Right ventricle myocardium inferior (tissue), 1 donor: ENCODE results near the gene SLC44A3. TPM values are rescaled to one million over a fixed set of nuclear protein-coding genes. Genes with fewer than 3 reads are reported as not detected.
A peak's percentile ranks its signal among the peaks of the same experiment; 100 is the strongest.
"Not testable (repeated sequence)": the region's sequence is repeated elsewhere in the genome, so short reads cannot be mapped to it uniquely, and the experiment has no call there.

Experiments used
- ATAC-seq: fragments of 200-7000 bp; cut with Tn5 transposase; one replicate; pipeline ENCODE4 v1.9.1; 2020; ENCODE audit warnings: mild to moderate bottlenecking, moderate library complexity
- DNase-seq: peaks from one replicate; pipeline ENCODE4 v3.0.0; 2021; ENCODE audit errors: missing footprints
- intact Hi-C: fragments of 100-400 bp; cut with DNase I; formaldehyde crosslinking; loops from one replicate; pipeline ENCODE4 v1.11.0; 2022
- total RNA-seq: library from RNA; stranded (reverse); fragmentation: NEBNext Ultra II Directional; extraction: Animal tissue kit (Norgen Biotek cat#: 25700); gene quantifications from one replicate; pipeline ENCODE4 v1.2.1, GENCODE V29; 2021
- donor health status: DM: no; HTN: yes; CAD: no; lungs with severe emphysema.

Gene SLC44A3
- total RNA-seq, 1 donor from 2014 or later, result 6.5 TPM

DNA sequence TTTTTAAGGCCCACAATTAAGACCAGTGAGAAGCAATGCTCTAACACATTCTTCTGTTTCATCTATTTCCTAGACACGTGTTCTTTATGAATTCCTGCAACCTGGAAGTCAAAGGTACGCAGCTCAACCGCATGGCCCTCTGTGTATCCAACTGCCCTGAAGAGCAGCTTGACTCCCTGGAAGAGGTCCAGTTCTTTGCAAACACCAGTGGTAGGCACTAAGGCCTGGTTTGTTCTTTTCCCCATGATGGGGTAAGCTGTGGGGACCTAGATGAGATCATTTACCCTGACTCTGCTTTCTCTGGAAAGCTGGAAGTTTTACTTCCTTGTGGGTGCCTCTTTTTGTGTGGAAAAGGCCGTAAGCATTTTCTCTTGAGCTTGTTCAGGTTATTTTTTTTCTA, 7.3 kb downstream of the SLC44A3 start:
- ATAC-seq, result no peak
- DNase-seq, result no peak
- intact Hi-C loops, result no loop called here

- intact Hi-C loops, result no loop called here
- ATAC-seq (no peak), DNase-seq (no peak)
Measured at GRCh38 chr1:94828251-94828650, 8.1 kb downstream of the SLC44A3 start.

- intact Hi-C loops, result no loop called here
- DNase-seq, result no peak
- no peak for ATAC-seq
Measured at GRCh38 chr1:94831641-94832040, 11.5 kb downstream of the SLC44A3 start.

GRCh38 chr1:94832446-94832845, 12.3 kb downstream of the SLC44A3 start:
- intact Hi-C loops, result no loop called here
- DNase-seq (no peak), ATAC-seq (no peak)

DNA sequence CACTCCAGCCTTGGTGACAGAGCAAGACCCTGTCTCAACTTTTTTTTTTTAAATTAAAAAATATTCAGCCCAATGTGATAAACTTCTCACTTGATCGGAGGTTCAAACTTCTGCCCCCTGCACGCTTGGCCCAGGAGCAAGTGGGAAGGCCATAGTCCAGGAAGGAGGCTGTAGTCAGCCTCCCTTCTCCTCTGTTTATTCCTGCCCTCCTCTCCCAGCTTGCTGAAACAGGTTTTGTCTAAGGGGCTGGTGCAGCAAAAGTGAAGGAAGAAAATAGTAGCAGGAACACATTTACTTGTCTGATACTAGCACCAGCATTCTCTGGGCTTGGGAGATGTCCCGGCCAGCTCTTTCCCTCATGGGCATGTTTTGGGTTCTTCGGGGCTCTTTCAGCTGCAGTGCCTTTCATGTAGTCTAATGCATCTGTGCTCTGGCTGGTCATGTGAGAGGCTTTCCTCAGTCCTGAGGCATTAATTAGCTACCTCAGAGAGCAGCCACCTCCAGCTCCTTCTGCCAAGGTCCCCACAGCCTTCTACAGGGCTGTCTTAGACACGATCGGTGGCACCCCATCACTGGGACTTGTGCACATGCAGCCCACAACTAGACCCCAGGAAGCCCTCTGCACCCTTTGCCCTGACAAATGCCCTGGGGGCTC, 12.9 kb downstream of the SLC44A3 start:
- intact Hi-C loops, result no loop called here
- no peak for ATAC-seq
- DNase-seq, result no peak

DNA sequence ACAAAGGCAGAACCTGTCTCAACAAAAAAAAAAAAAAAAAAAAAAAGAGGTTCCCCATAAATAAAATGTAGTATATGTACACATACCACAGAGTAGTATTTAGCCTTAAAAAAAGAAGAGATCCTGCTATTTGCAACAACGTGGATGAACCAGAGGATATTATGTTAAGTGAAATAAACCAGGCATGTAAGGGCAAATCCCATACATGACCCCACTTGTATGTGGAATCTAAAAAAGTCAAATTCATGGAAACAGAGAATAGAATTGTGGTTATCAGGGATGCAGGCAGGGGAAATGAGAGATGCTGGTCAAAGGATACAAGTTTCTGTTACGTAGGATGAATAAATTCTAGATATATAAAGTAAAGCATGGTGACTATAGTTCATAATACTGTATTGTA, 16.7 kb downstream of the SLC44A3 start:
- no peak for ATAC-seq
- intact Hi-C loops, result no loop called here
- no peak for DNase-seq

DNA sequence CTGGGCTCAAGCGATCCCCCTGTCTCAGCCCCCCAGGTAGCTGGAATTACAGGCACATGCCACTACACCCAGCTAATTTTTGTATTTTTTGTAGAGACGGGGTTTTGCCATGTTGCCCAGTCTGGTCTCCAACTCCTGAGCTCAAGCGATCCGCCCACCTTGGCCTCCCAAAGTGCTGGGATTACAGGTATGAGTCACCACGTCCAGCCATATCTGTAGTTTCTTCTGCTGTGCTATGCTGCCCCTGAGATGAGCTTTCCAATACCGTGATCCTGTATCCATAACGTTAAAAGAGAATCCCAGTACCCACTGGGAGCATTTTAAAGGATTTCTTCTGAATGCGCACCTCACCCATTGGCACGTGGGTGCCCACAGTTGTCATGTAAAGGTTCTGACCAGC, 20.2 kb downstream of the SLC44A3 start:
- DNase-seq, ATAC-seq, intact Hi-C loops: not testable (repeated sequence)

DNA sequence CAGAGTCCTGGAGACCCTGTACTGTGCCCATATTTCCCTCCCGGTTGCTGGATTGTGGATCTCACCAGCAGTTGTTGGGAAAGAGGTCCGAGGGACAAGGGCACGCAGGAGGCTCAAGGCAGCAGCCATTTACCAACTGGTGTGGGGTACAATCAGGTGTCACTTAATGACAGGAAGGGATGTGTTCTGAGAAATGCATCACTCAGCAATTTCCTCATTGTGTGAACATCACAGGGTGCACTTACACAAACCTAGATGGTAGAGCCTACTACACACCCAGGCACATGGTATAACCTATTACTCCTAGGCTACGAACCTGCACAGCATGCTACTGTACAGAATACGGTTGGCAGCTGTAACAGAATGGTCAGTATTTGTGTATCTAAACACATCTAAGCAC, 20.7 kb downstream of the SLC44A3 start:
- DNase-seq (no peak), ATAC-seq (no peak)
- intact Hi-C loops, result no loop called here

GRCh38 chr1:94843430-94843829, 23.3 kb downstream of the SLC44A3 start:
- ATAC-seq (peak; percentile 61), DNase-seq (no peak)
- intact Hi-C loops, result no loop called here

GRCh38 chr1:94843846-94844245, 23.7 kb downstream of the SLC44A3 start:
- DNase-seq (no peak), ATAC-seq (no peak)
- intact Hi-C loops, result no loop called here

DNA sequence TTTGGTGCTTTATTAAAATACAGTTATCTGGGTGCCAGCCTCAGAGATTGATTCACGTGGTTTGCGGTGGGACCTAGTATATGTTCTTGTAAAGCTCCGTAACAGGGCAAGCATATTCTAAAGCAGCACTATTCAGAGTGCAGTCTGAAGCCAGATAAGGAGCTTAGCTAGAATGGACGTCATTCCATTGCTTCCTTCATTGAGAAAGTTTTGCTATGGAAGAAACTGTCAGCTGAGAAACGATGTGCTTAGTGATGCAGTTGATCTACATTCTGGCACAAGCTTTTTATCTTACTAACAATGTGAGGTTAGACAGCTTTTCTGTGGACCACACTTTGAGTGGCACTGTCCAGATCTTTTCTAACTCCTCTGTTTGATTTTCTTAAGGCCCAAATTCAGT, 26.2 kb downstream of the SLC44A3 start:
- intact Hi-C loops, result no loop called here
- ATAC-seq, result no peak
- DNase-seq, result no peak

GRCh38 chr1:94851571-94851970, 31.4 kb downstream of the SLC44A3 start:
- DNase-seq (no peak), ATAC-seq (no peak)
- intact Hi-C loops, result no loop called here

DNA sequence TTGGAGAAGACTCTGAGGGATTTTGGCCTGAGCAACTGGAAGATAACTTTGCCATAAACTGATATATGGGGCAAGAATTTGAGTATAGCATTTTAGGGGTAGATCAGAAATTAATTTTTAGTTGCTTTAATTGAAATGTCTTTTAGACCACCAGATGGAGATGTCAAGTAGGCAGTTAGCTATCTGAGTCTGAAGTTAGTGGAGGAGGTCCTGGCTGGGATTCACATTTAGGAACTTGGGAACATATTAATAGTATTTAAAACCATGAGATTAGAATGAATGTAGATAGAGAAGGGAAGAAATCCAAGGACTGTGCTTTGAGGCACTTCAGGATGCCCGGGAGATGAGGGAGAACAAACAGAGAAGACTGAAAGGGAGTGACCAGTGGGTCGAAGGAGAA, 32.6 kb downstream of the SLC44A3 start:
- intact Hi-C loops, result loop anchor here (2.0 kb wide), 1 partner anchor 382 kb away; the partner anchor contains the start of gene RWDD3
- ATAC-seq (no peak), DNase-seq (no peak)

DNA sequence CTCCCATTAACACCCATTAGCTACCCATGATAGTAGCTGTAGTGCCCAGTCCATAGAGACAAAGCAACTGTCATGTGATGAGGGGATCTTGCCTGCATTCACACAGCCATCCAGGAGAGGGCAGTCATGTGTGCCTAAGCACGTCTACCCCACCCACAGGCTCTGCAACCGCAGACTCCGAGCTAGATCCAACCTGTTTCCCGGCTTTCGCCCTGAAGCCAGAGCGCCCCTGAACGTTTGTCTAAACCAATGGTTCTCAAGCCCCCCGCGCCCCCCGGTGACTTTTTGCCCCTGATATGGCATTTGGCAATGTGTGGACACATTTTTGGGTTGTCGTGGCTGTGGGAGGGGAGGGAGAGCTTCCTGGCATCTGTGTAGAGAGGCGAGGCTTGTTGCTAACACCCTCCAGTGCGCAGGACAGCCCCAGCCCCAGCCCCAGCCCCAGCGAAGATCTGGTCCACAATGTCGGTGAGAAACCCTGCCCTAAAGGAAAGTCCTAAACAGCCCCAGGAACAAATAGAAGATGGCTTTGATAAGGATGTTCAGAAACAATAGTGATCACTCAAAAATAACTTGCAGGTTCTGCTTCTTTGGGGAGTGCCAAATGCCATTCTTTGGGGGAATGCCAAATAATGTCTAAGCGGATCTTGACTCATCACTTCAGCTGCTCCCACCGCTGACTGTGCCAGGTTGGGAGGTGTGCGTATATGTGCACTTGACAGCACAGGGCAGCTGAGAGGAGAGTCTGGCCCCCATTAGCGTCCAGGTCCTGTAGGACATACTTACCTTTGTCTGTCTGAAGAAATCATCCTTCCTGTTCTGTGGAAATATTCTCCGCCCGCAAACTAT, 34.5 kb downstream of the SLC44A3 start:
- intact Hi-C loops, result loop anchor here (1.0 to 2.0 kb wide), 2 partner anchors 72 to 189 kb away; partner anchors contain the start of gene CNN3
- DNase-seq (peak; percentile 83), ATAC-seq (peak; percentile 95)

DNA sequence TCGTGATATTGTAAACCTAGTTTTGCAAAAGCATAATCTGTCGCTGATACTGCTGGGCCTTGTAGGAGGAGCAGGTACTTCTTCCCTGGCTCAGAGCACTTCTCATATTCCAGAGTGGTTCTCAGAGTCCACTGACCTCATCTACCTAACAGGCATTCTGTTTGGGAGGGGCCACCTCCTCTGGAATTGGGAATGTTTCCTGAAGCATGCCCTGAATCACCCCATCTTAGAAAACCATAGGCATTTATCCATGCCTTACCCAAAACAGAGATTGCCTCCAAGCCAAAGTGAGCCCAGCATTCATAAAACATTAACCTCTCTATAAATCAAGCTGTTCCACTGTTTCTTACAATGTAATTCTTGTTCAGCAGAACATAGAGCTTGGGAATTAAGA, 35.1 kb downstream of the SLC44A3 start:
- intact Hi-C loops, result loop anchor here (2.0 kb wide), 1 partner anchor 71 kb away; the partner anchor contains the start of gene CNN3
- DNase-seq (no peak), ATAC-seq (no peak)

GRCh38 chr1:94856004-94856403, 35.8 kb downstream of the SLC44A3 start:
- no peak for ATAC-seq
- no peak for DNase-seq
- intact Hi-C loops, result no loop called here

DNA sequence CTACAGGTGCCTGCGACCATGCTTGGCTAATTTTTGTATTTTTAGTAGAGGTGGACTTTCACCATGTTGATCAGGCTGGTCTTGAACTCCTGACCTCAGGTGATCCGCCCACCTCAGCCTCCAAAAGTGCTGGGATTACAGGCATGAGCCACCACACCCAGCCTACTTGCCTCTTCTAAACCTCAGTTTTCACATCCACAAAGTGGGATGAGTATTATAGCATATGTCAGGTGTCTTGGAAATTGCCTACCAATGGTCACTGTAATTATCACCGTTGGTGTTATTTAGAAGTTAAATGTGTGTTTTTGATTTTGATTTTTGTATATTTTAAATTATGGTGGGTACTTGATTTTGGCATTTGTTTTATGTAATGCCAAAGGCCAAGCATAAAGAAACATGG, 36.7 kb downstream of the SLC44A3 start:
- intact Hi-C loops, result no loop called here
- ATAC-seq (no peak), DNase-seq (no peak)

DNA sequence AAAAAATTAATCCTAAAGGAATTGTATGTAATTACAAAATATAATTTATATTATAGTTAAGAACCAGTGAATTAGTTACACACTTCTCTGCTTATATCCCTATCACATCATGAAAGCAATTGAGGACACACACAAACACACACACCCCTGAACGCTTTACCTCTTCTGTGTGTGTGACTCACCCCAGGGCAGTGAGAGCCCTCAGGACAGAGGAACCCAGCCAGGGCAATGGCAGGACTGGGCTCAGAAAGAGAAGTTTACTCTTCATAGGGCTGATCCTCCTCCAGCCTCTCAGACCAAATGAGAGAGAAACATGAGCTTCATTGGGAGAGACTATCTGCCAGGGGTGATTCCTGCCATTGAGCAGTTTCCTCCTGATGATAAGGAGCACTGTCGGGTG, 38.1 kb downstream of the SLC44A3 start:
- no peak for ATAC-seq
- intact Hi-C loops, result no loop called here

DNA sequence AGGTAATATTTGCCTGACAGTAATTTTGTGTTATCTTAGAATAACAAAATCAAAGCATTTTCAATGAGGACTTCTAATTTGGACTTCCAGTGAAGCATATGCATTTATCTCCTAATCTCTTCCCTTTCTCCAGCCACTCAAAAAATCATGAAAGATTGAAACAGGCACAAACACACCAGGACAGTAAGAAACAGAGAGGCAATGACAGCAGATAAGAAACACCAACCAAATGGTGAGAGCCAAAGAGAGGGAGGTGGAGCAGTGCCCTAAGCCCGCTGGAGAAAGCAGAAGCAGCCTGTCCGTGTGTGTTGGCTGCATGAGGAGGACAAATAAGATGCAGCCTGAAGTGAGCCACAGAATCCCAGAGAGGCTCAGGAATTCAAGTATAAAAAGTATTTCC, 39.0 kb downstream of the SLC44A3 start:
- DNase-seq, result no peak
- intact Hi-C loops, result no loop called here
- ATAC-seq, result no peak

More for the DNA sequence above, 38.1 kb downstream of the SLC44A3 start:
- no peak for DNase-seq

- DNase-seq, result no peak
- intact Hi-C loops, result no loop called here
- ATAC-seq, result no peak
Measured at GRCh38 chr1:94862718-94863117, 42.6 kb downstream of the SLC44A3 start.
